Muscle of back (tissue), 11 donors: ENCODE results near the gene COL20A1. TPM values are rescaled to one million over a fixed set of nuclear protein-coding genes. Genes with fewer than 3 reads are reported as not detected.

ENCODE experiments used
- DNase-seq, 3 donors: peaks; one replicate each; pipeline versions ENCODE4 v3.0.0 to v3.0.0-alpha.2; 2013
- polyA plus RNA-seq, 10 donors: library from polyadenylated mRNA; unstranded; fragments of 120-200 nt; gene quantifications; one replicate each; pipeline ENCODE4 v1.2.1, GENCODE V29; 2013; ENCODE audit not compliant: insufficient read length in 10 of 10

The COL20A1 gene
- polyA plus RNA-seq, 10 donors, result 4.2 to 17.0 (median 8.0) TPM

- DNase-seq, result no peak
Observed at GRCh38 chr20:63260521-63260920, 32.5 kb upstream of the COL20A1 start.

GRCh38 chr20:63261060-63261794, 31.8 kb upstream of the COL20A1 start:
- peak in 1 of 3 donors; percentile 69 for DNase-seq

GRCh38 chr20:63261795-63262528, 31.0 kb upstream of the COL20A1 start:
- DNase-seq, result no peak

- DNase-seq, result no peak
Observed at GRCh38 chr20:63262836-63263235, 30.1 kb upstream of the COL20A1 start.

- no peak for DNase-seq
Observed at GRCh38 chr20:63264000-63264399, 29.0 kb upstream of the COL20A1 start.

- peak in 1 of 3 donors; percentile 71 for DNase-seq
Observed at GRCh38 chr20:63264519-63264918, 28.5 kb upstream of the COL20A1 start.

- peak; percentile 70 to 89 (median 80) for DNase-seq
Observed at GRCh38 chr20:63265891-63266515, 27.0 kb upstream of the COL20A1 start.

- DNase-seq, result no peak
Observed at GRCh38 chr20:63267691-63268090, 25.3 kb upstream of the COL20A1 start.

GRCh38 chr20:63268256-63268655, 24.7 kb upstream of the COL20A1 start:
- DNase-seq, result no peak

GRCh38 chr20:63268671-63269439, 24.1 kb upstream of the COL20A1 start:
- DNase-seq, result no peak

GRCh38 chr20:63269724-63270123, 23.3 kb upstream of the COL20A1 start:
- no peak for DNase-seq

- DNase-seq, result no peak
Observed at GRCh38 chr20:63270606-63271325, 22.2 kb upstream of the COL20A1 start.

- DNase-seq, result peak; percentile 90 to 97 (median 96)
Observed at GRCh38 chr20:63272105-63273058, 20.6 kb upstream of the COL20A1 start, which contains the start of gene ARFGAP1. Gene ARFGAP1 (plus strand): TSS chr20:63272813. CDS start chr20:63275581, 2,768 bp downstream.

GRCh38 chr20:63273059-63273579, 19.9 kb upstream of the COL20A1 start:
- DNase-seq, result no peak

- peak in 1 of 3 donors; percentile 45 for DNase-seq
Observed at GRCh38 chr20:63273635-63274380, 19.2 kb upstream of the COL20A1 start.

- no peak for DNase-seq
Observed at GRCh38 chr20:63274381-63275228, 18.4 kb upstream of the COL20A1 start.

- DNase-seq, result no peak
Observed at GRCh38 chr20:63275825-63276224, 17.2 kb upstream of the COL20A1 start.

- no peak for DNase-seq
Observed at GRCh38 chr20:63276956-63277355, 16.0 kb upstream of the COL20A1 start.
